LNCaP clone FGC (cell line): ENCODE data around the gene VWA5B1.

Experiments
- DNase-seq: peaks from one replicate; pipeline ENCODE4 v3.0.0-alpha.2; 2011; ENCODE audit warnings: low read depth
- H3K4me3 ChIP-seq: 2 replicates; pipeline ENCODE4 v1.5.1; 2011; ENCODE audit warnings: mild to moderate bottlenecking, low read depth, low read length, control low read depth
- CTCF ChIP-seq: IDR thresholded peaks from 2 replicates; pipeline ENCODE4 v1.5.1; 2012; ENCODE audit warnings: mild to moderate bottlenecking; ENCODE audit not compliant: control insufficient read depth, insufficient read depth; ENCODE audit errors: extremely low read depth

Gene VWA5B1

GRCh38 chr1:20346433-20346832 is 55.8 kb downstream of the VWA5B1 start:
- TF ChIP-seq CTCF: no peak
- no peak overlapping the region for H3K4me3 ChIP-seq
- DNase-seq: no peak

- no peak for DNase-seq
- H3K4me3 ChIP-seq: no peak overlapping the region
- no peak for TF ChIP-seq CTCF
These were observed 57.0 kb downstream of the VWA5B1 start for GRCh38 chr1:20347699-20348098.

GRCh38 chr1:20348326-20348915 is 57.7 kb downstream of the VWA5B1 start:
- no peak overlapping the region for H3K4me3 ChIP-seq
- DNase-seq: no peak
- no peak for TF ChIP-seq CTCF

- DNase-seq: no peak
- no peak for TF ChIP-seq CTCF
- H3K4me3 ChIP-seq: no peak overlapping the region
These were observed 58.9 kb downstream of the VWA5B1 start for GRCh38 chr1:20349561-20349960.

- no peak overlapping the region for H3K4me3 ChIP-seq
- no peak for TF ChIP-seq CTCF
- DNase-seq: no peak
These were observed 59.3 kb downstream of the VWA5B1 start for GRCh38 chr1:20349971-20350370.

GRCh38 chr1:20350421-20350820 is 59.7 kb downstream of the VWA5B1 start:
- DNase-seq: no peak
- H3K4me3 ChIP-seq: no peak overlapping the region
- no peak for TF ChIP-seq CTCF
